Astrocyte of the hippocampus (primary cell): ENCODE results near the gene INTS13.
"Not testable (repeated sequence)": the region's sequence is repeated elsewhere in the genome, so short reads cannot be mapped to it uniquely, and the experiment has no call there.

ENCODE experiments used
- DNase-seq: peaks from one replicate; pipeline ENCODE4 v3.0.0; 2011; ENCODE audit warnings: low read depth, low spot score

The INTS13 gene

GRCh38 chr12:26936559-26937442 is 980 bp downstream of the INTS13 start:
- peak; percentile 11 for DNase-seq

GRCh38 chr12:26935636-26936378 is 2.0 kb downstream of the INTS13 start:
- no peak for DNase-seq

GRCh38 chr12:26929590-26929989 is 8.2 kb downstream of the INTS13 start:
- no peak for DNase-seq

- DNase-seq, result no peak
Observed at GRCh38 chr12:26928661-26929060, 9.1 kb downstream of the INTS13 start.

GRCh38 chr12:26921886-26922285 is 15.9 kb downstream of the INTS13 start:
- no peak for DNase-seq

GRCh38 chr12:26919216-26919555 is 18.6 kb downstream of the INTS13 start:
- DNase-seq, result no peak

GRCh38 chr12:26918321-26919215 is 19.2 kb downstream of the INTS13 start:
- no peak for DNase-seq

GRCh38 chr12:26906704-26907103 is 31.1 kb downstream of the INTS13 start:
- DNase-seq, result no peak

GRCh38 chr12:26906024-26906423 is 31.8 kb downstream of the INTS13 start:
- DNase-seq, result no peak

- DNase-seq, result not testable (repeated sequence)
Observed at GRCh38 chr12:26903396-26903795, 34.4 kb downstream of the INTS13 start.

- no peak for DNase-seq
Observed at GRCh38 chr12:26896913-26897312, 40.9 kb downstream of the INTS13 start.

- no peak for DNase-seq
Observed at GRCh38 chr12:26895672-26896071, 42.1 kb downstream of the INTS13 start.

- no peak for DNase-seq
Observed at GRCh38 chr12:26891704-26892103, 46.1 kb downstream of the INTS13 start.

GRCh38 chr12:26890784-26891183 is 47.0 kb downstream of the INTS13 start:
- DNase-seq, result no peak

GRCh38 chr12:26884765-26885576 is 52.8 kb downstream of the INTS13 start:
- peak; percentile 89 for DNase-seq

GRCh38 chr12:26880625-26881024 is 57.2 kb downstream of the INTS13 start:
- no peak for DNase-seq

GRCh38 chr12:26878661-26879119 is 59.1 kb downstream of the INTS13 start:
- no peak for DNase-seq

- no peak for DNase-seq
Observed at GRCh38 chr12:26874501-26875296, 63.1 kb downstream of the INTS13 start.

- no peak for DNase-seq
Observed at GRCh38 chr12:26872625-26873024, 65.2 kb downstream of the INTS13 start.

- no peak for DNase-seq
Observed at GRCh38 chr12:26871985-26872384, 65.8 kb downstream of the INTS13 start.
